Fibroblast of skin of left biceps (primary cell): Measurements from ENCODE around the gene PHF2.

Experiments used
- DNase-seq, 2 experiments: peaks; one replicate each; pipeline ENCODE4 v3.0.0-alpha.2; 2013; ENCODE audit warnings: low read depth in 2 of 2

Gene PHF2

DNA sequence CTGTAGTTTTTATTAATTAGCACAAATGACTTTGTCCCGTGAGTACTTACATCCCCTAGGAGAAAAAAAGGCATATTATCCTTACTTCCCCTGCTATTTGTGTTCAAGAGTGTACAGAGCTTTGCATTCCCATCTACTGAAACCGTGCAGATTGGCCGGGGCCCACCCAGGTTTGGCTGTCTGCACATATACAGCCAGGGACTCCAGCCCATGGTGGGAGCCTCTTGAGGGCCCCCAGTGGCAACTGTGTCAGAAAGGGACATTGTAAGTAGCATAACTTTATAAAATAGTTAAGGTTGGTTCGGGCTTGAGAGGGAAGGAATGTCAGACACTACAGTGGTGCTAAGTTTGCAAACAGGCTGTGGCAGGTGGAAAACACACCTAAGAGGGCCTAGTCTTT, 24.7 kb downstream of the PHF2 start:
- no peak for DNase-seq

DNA sequence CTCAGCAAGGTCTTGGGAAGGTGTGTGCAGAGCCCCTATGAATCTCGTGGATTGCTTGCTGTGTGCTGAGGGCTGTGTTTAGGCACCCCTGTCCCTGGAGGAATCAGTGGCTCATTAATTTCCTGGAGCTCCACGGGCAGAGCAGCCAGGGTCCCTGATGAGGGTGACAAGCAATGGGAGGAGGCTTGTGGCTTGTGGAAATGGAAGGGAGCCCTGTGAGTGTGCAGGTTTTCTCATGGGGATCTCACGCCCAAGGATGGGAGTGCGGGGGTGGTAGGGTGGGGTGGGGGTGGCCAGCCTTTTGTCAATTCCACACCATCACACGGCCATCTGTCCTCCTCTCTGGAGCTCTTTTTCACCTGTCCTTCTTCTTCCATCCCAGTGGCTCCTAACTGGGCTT, 25.3 kb downstream of the PHF2 start:
- no peak for DNase-seq

DNA sequence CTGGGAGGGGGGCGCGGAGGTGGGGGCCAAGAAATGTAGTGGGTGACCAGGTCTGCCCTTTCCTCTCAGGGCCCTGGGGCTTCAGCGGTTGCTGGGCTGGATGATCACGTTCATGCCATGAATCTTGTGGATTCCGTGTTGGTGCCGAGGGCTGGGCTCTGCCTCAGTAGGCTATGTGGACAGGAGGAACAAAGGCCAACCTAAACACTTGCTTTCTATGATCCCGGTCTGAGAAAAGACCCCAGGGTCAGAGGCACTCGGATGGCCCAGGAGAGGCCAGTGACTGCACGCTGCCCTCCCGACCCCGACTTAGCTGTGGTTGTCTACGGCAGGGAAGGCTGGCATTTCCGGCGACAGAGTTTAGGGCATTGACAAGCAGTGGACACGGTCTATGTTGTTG, 26.6 kb downstream of the PHF2 start:
- DNase-seq, result no peak

DNA sequence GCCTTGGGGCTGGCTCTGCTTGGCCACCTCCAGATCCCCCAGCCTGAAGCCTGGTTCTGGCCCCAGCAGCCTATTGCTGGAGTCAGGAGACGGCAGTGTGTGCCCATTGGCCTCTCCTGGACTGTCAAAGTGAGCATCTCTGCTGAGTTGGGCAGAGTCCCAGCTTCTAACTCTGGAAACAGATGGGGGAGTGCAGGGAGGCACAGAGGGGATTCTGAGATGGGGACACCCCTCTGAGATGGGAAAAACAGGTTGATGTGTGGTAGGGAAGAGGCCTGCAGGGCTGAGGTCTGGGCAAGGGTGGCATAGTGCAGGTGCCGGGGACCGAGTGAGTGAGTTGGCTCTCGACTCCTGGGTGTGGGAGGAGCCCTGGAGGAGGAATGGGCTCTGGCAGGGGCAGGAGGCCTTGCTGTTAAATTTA, 27.5 kb downstream of the PHF2 start:
- DNase-seq, result no peak

DNA sequence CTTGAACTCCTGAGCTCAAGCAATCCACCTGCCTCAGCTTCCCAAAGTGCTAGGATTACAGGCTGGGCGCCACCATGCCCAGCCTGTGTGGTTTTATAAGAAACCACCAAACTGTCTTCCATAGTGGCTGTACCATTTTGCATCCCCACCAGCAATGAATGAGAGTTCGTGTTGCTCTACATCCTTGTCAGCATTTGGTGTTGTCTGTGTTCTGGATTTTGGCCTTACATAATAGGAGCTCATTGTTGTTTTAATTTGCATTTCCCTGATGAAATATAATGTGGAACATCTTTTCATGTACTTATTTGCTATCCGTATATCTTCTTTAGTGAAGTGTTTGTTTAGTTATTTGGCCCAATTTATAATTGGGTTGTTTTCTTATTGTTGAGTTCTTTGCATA, 29.8 kb downstream of the PHF2 start:
- DNase-seq, result no peak

DNA sequence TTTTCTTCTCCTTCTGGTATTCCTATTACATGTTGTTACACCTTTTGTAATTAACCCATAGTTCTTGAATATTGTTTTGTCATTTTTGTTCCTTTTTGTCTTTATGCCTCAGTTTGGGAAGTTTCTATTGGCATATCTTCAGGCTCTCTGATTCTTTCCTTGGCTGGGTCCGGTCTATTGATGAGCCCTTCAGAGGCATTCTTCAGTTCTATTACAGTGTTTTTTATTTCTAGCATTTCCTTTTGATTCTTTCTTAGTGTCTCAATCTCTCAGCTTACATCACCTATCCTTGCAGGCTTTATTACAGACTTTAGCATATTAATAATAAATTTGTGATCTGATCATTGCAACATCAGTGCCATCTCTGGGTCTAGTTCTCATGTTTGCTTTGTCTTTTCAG, 33.8 kb downstream of the PHF2 start:
- DNase-seq, result no peak

- no peak for DNase-seq
Measured at GRCh38 chr9:93612052-93612795, 35.8 kb downstream of the PHF2 start.

DNA sequence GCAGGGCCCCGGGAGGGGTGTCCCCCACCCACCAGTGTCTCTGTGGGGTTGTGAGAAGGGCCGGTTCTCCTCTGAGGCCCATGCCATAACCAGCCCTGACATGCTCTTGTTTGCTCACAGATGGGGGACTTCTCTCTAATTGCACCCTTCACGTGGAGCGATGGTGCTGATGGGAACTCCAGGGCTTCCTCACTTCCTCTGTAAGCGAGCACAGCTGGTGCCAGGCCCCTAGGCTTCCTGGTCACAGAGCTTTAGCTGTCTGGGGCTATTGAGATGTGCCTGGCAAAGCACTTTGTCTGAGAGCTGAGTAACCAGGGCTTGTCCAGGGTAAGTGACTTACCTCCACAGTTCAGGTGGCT, 36.4 kb downstream of the PHF2 start:
- no peak for DNase-seq

GRCh38 chr9:93613174-93613573, 36.8 kb downstream of the PHF2 start:
- DNase-seq, result no peak

DNA sequence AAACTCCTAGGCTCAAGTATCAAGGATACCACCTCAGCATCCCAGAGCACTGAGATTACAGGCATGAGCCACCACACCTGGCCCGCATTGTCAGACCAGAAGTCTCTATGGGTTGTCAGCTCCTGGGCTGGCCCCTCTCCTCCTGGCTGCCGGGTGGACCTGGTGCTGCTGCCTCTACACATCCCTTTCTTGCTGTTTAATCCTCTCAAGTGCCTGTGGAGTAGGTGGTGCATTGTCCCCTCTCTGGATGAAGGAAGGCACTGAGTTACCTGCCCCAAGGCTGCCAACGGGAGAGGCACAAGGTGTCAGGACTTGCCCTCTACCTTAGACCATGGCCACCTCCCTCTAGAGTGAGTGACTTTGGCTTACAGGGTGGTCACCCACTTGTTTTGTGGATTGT, 37.4 kb downstream of the PHF2 start:
- no peak for DNase-seq

- no peak for DNase-seq
Measured at GRCh38 chr9:93614830-93615468, 38.6 kb downstream of the PHF2 start.

GRCh38 chr9:93616044-93616443, 39.7 kb downstream of the PHF2 start:
- DNase-seq, result no peak

DNA sequence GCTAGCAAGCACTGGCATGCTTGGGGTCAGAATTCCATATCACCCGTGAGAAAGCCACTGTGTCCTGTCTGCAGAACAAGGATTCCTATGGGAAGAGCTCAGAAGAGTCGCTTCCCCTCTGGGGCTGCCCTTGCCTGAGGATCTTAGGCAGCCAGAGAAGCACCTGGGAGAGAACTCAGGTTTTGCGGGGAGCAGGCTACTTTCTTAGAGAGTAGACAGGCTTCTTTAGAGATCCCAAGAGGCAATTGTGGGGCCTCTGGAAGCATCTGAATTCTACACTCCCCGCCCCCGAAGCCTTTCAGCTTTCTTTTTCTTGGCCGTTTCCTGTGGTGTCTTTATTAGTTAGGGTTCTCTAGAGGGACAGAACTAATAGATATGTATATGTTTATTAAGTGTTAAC, 40.9 kb downstream of the PHF2 start:
- DNase-seq, result no peak

DNA sequence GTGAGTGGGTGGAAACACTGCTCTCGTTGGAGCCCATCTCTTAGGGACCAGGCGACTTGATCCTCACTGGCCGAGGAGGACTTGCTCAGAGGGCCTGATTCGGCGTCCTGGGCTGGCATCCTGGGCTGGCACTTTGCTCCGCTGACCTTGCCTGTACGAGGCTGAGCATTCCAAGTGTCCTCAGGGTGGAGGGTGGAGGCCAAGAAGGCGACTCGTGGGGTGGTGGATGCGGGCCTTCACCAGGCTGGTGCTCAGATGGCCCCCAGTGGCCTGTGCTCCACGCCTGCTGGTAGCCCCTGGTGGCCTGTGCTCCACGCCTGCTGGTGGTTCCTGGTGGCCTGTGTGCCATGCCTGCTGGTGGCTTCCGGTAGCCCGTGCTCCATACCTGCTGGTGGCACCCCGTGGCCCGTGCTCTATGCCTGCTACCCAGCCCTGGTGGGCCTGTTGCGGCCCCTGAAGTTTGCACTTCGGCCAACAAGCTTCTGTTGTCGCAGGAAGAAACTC, 42.9 kb downstream of the PHF2 start:
- DNase-seq, result no peak

DNA sequence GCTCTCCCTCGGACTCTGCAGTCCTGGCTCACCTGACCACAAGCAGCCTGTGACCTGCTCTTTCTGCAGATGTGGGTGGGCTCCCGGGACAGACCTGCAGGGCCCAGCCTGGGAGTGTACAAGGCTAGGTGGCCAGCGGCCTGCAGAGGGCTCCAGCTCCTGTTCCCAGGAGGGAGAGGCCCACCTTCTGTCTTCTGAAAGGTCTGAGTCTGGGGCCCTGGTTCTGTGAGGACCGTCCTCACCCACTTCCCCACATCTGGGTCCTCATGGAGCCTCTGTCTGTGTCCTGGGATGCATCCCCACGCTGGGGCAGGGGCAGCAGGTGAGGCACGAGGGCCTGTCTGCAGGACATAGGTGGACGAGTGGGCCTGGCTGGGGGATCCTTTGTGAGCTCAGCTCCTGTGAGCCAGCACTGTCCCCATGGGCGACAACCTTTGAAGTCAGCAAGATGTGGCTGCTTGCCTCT, 43.7 kb downstream of the PHF2 start:
- no peak for DNase-seq

- no peak for DNase-seq
Measured at GRCh38 chr9:93620881-93621820, 44.8 kb downstream of the PHF2 start.

- no peak for DNase-seq
Measured at GRCh38 chr9:93621922-93622321, 45.5 kb downstream of the PHF2 start.

- no peak for DNase-seq
Measured at GRCh38 chr9:93622691-93623090, 46.3 kb downstream of the PHF2 start.

DNA sequence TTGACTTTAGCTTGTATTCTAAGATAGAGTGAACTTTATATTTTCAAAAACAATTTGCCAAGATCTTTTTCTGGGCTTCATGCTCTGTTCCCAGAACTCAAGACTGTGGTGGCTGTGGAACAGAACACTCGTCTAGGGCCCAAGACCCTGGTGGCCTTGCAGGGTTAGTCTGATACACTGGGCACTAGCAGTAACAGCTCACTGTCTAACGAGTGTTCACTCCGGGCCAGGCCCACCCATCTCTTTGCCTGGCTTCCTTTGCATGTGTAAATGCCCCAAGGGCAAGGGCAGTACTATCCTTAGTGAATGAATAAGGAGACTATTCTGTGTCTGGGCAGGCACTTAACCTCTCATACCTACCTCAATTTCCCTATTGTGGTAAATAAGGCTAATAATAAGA, 47.4 kb downstream of the PHF2 start:
- no peak for DNase-seq

DNA sequence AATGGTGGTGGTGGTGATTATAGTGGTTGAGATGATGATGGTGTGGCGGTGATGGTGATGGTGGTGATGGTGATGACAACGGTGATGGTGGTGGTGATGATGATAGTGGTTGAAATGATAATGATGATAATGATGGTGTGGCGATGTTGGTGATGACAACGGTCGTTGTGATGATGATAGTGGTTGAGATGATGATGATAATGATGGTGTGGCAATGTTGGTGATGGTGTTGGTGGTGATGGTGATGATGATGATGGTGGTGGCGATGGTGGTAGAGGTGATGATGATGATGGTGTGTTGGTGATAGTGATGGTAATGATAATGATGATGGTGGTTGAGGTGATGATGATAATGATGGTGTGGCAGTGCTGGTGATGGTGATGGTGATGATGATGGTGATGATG, 48.0 kb downstream of the PHF2 start:
- DNase-seq, result no peak

DNA sequence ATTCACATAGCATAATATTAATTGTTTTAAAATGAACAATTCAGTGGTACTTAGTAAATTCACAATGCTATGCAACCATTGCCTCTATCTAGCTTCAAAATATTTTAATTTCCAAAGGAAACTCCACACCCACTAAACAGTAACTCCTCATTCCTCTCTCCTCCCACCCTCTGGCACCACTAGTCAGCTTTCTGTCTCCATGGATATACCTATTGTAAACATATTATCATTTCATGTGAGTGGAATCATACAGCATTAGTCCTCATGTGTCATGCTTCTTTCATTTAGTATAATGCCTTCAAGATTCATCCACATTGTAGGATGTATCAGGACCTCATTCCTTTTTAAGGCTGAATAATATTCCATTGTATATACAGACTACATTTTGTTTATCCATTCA, 48.6 kb downstream of the PHF2 start:
- no peak for DNase-seq

- no peak for DNase-seq
Measured at GRCh38 chr9:93629920-93630319, 53.5 kb downstream of the PHF2 start.
